Lower lobe of right lung (tissue), 2 donors: Measurements from ENCODE around the gene NADK2. TPM values are rescaled to one million over a fixed set of nuclear protein-coding genes. Genes with fewer than 3 reads are reported as not detected.

Source experiments
- ATAC-seq, 2 donors: fragments of 200-7000 bp; cut with Tn5 transposase; one replicate each; pipeline ENCODE4 v1.9.1; 2020 to 2022; ENCODE audit warnings: mild to moderate bottlenecking in 2 of 2, moderate library complexity in 2 of 2
- DNase-seq: peaks from one replicate; pipeline ENCODE4 v3.0.0-alpha.2; 2020
- H3K27ac ChIP-seq: fragments of 200-600 bp; one replicate; pipeline ENCODE4 v1.8.0; 2022
- H3K27me3 ChIP-seq: fragments of 200-600 bp; one replicate; pipeline ENCODE4 v1.8.0; 2022; ENCODE audit warnings: low read depth
- H3K36me3 ChIP-seq: fragments of 200-600 bp; one replicate; pipeline ENCODE4 v1.8.0; 2022; ENCODE audit warnings: mild to moderate bottlenecking
- H3K4me1 ChIP-seq: fragments of 200-600 bp; one replicate; pipeline ENCODE4 v1.8.0; 2022
- H3K4me3 ChIP-seq: fragments of 200-600 bp; one replicate; pipeline ENCODE4 v1.8.0; 2022; ENCODE audit warnings: mild to moderate bottlenecking
- H3K9me3 ChIP-seq: fragments of 200-600 bp; one replicate; pipeline ENCODE4 v1.8.0; 2022
- CTCF ChIP-seq: fragments of 200-600 bp; IDR thresholded peaks from one replicate; pipeline ENCODE4 v1.8.0; 2022; ENCODE audit warnings: antibody characterized with exemption, mild to moderate bottlenecking
- intact Hi-C: fragments of 100-400 bp; cut with DNase I; formaldehyde crosslinking; loops from one replicate; pipeline ENCODE4 v1.11.0; 2022
- microRNA-seq: library from miRNA; unstranded; fragments of <30 nt; microRNA quantifications from one replicate; pipeline ENCODE4 v1.2.0, GENCODE V29; 2020; ENCODE audit warnings: borderline number of aligned reads
- total RNA-seq: library from RNA; stranded (reverse); fragmentation: NEBNext Ultra II Directional; extraction: Animal tissue kit (Norgen Biotek cat#: 25700); gene quantifications from one replicate; pipeline ENCODE4 v1.2.1, GENCODE V29; 2021
- donor health status: DM: no; HTN: yes; CAD: no; lungs with severe emphysema.

NADK2 gene
- total RNA-seq, 1 donor from 2014 or later, result 19.1 TPM

DNA sequence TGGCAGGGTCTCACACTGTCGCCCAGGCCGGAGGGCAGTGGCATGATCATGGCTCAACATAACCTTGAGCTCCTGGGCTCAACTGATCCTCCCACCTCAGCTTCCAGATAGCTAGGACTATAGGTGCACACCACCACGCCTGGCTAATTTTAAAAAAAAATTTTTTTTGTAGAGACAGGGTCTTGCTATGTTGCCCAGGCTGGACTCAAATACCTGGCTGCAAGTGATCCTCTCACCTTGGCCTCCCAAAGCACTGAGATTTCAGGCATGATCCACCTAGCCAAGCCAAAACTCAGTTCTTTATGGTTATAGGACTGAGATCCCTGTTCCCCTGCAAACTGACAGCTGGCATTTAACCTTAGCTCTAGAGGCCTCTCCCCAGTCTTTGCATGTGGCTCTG is 95.3 kb downstream of the NADK2 start:
- no peak for DNase-seq
- Histone ChIP-seq H3K36me3 (peaks cover 12% of the 10 kb centered on the region), H3K27ac (no peak overlapping the region), H3K4me1 (peaks cover 11% of the 10 kb centered on the region), H3K9me3 (no peaks in the 10 kb centered on the region), H3K4me3 (no peak overlapping the region), H3K27me3 (no peaks in the 10 kb centered on the region)
- intact Hi-C loops, result no loop called here
- ATAC-seq, result no peak
- no peak for TF ChIP-seq CTCF

- intact Hi-C loops, result no loop called here
- Histone ChIP-seq H3K36me3 (peaks cover 22% of the 10 kb centered on the region), H3K4me1 (peaks cover 4% of the 10 kb centered on the region), H3K27ac (no peak overlapping the region), H3K27me3 (no peaks in the 10 kb centered on the region), H3K9me3 (no peaks in the 10 kb centered on the region), H3K4me3 (no peak overlapping the region)
- ATAC-seq (no peak), DNase-seq (no peak)
- TF ChIP-seq CTCF, result no peak
These were observed 96.4 kb downstream of the NADK2 start for GRCh38 chr5:36145311-36145710.

Small RNAs within 50 kb of the gene (microRNA-seq; reads per million reads assigned to microRNA genes)
- not detected for gene MIR580

Other genes with a start within 250 kb of the NADK2 start
- not detected for gene UGT3A2, start 175.0 kb downstream of the NADK2 start, total RNA-seq
- gene LMBRD2, start 90.0 kb downstream of the NADK2 start, total RNA-seq, result 12.1 TPM
- gene SKP2, start 89.8 kb downstream of the NADK2 start, total RNA-seq, result 15.6 TPM
- gene RANBP3L, start 60.0 kb upstream of the NADK2 start, total RNA-seq, result 2.8 TPM